Activated CD4-positive, alpha-beta T cell treated with anti-CD3 and anti-CD28 coated beads for 36 hours (primary cell): Measurements from ENCODE around the gene KCP. TPM values are rescaled to one million over a fixed set of nuclear protein-coding genes. Genes with fewer than 3 reads are reported as not detected.

Source experiments
- total RNA-seq, 2 experiments: library from RNA; stranded (reverse); gene quantifications; one replicate each; pipeline ENCODE4 v1.2.3, GENCODE V29; 2021

Gene KCP
- total RNA-seq, 2 experiments from 2014 or later, result not detected

Other genes with a start within 250 kb of the KCP start
- under 1 TPM; 0.07 TPM for gene GARIN1A, start 238.4 kb downstream of the KCP start, total RNA-seq
- gene CALU, start 171.3 kb downstream of the KCP start, total RNA-seq, result 10 to 100 TPM; 32.9 to 33.8 TPM
- gene OPN1SW, start 134.9 kb downstream of the KCP start, total RNA-seq, result not detected
- 1 to 10 TPM; 6.9 to 7.7 TPM for gene CCDC136, start 118.7 kb downstream of the KCP start, total RNA-seq
- under 1 TPM; 0.09 to 0.18 TPM for gene FLNC, start 80.3 kb downstream of the KCP start, total RNA-seq
- gene ATP6V1F, start 47.9 kb downstream of the KCP start, total RNA-seq, result 100 to 1,000 TPM; 109 to 159 TPM
- gene IRF5, start 27.2 kb upstream of the KCP start, total RNA-seq, result 1 to 10 TPM; 7.2 to 8.5 TPM
- gene TNPO3, start 144.4 kb upstream of the KCP start, total RNA-seq, result 10 to 100 TPM; 57.7 to 60.5 TPM
- 1 to 10 TPM; 6.5 to 7.5 TPM for gene TSPAN33, start 234.0 kb upstream of the KCP start, total RNA-seq